GM21526 (cell line): Measurements from ENCODE around the gene CHRNB4.
"Not testable (repeated sequence)": the region's sequence is repeated elsewhere in the genome, so short reads cannot be mapped to it uniquely, and the experiment has no call there.

Experiments
- ATAC-seq: cut with Tn5 transposase; IDR thresholded peaks from one replicate; pipeline ENCODE4 v1.9.1; 2021; ENCODE audit warnings: moderate library complexity; ENCODE audit not compliant: unreplicated experiment, low FRiP score

CHRNB4 gene

GRCh38 chr15:78618064-78618463 lies 22.9 kb downstream of the CHRNB4 start:
- no peak for ATAC-seq

DNA sequence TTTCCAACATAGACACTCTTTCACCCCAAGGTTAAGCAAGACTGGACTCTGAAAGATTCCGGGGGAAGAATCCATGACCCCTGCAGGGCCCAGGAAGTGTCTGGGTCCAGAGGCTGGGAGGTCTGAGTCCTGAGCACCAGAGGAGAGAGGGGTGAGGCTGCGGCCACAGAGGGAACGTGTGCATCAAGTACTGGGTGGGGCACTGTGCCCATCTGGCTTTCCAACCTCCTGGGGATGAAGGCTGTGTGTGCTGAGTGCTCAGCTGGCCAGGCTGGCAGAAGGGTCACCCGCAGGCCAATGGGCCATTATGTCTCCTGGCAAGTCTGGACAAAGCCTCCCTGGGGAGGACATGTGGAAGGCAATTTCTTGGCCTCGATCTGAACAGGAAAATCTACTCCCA lies 23.5 kb downstream of the CHRNB4 start:
- ATAC-seq: no peak

- ATAC-seq: no peak
Measured at GRCh38 chr15:78617076-78617475, 23.9 kb downstream of the CHRNB4 start.

GRCh38 chr15:78616506-78616905 lies 24.5 kb downstream of the CHRNB4 start:
- ATAC-seq: no peak

DNA sequence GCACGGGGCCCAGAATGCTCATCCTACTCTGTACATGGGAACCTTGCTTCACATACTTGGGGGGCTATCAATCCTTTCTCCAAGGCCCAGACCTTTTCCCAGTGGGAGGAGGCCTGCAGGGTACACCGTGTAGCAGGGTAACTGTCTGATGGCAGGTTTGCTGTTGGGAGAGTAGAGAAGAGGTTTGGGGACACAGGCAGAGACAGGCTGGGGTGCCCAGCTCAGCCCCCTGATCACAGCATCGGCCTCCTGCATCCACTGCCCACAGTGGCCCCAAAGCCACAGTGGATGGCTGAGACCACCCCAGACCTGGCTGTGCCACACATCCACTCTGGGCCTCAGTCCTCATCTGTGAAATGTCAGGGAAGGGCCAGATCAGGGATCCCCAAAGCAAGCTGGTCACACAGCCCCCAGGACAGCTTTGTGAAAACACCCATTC lies 25.8 kb downstream of the CHRNB4 start:
- no peak for ATAC-seq

- ATAC-seq: no peak
Measured at GRCh38 chr15:78614021-78614420, 27.0 kb downstream of the CHRNB4 start.

- not testable (repeated sequence) for ATAC-seq
Measured at GRCh38 chr15:78609551-78609950, 31.5 kb downstream of the CHRNB4 start.

DNA sequence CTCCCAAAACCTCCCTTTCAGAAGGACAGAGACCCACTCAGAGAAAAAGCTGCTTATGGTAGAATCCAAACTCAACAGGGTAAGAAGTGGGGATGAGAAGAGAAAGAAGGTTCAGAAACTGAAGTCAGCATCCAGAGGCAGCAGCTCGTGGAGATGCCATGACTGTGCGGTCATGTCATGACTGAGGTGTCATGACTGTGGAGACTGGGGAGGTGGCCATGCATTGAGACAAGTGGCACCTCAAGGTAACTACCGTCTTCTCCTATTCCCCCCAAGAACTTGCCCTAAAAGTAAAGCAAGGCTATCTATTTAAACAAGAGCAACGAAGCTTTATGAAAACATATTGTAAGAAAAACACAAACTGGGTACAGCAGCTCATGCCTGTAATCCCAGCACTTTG lies 35.3 kb downstream of the CHRNB4 start:
- no peak for ATAC-seq

DNA sequence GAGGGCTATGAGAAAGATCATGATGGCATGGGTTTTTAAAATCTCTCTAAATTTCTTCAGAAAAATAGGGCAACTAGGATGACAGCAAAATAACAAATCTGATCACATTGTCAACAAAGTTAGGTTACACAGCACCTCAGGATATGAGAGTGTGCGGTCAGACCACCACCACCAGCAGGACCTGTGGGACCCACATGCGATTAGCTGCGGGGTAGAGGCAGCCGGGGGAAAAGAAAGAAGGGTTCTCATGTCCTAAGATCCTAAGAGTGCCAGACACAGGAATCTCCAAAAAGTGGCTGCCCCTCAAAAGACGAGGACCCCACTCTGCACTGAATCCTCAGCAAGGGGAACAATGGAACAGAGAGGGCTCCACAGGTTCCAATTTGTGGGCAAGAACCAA lies 35.8 kb downstream of the CHRNB4 start:
- no peak for ATAC-seq

DNA sequence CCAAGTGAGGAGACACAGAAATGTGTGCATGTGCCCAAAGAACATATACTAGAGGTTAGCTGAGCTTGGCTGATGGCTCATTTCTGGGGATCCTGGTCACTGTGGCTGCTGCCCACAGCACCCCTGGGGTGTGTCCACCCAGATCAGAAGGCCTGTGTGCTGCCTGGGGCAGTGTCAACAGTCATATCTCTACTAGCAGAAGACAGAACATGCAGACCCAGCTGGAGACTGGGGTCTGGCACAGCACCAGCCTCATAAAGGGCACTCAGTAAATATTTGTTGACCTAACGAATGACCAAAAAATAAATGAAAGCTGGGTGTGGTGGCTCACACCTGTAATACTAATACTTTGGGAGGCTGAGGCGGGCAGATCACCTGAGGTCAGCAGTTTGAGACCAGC lies 36.6 kb downstream of the CHRNB4 start:
- no peak for ATAC-seq

GRCh38 chr15:78603467-78603866 lies 37.5 kb downstream of the CHRNB4 start:
- no peak for ATAC-seq

DNA sequence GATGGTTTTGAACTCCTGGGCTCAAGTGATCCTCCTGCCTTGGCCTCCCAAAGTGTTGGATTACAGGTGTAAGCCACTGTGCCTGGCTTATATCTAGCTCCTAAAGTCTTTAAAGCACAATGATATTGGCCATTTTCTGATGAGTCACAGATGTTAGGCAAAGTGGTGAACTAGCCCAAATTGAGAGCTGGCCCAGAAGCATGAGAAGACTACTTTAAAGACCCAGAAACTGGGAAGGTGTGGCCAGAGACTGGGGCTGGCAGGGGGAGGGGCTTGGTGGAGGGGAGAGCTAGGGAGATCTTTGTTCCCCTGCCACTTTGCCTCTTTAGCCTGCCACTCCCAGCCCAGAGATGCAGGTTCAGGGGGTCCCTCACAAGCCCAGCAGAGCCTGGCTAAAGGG lies 41.8 kb downstream of the CHRNB4 start:
- no peak for ATAC-seq

GRCh38 chr15:78598348-78598747 lies 42.7 kb downstream of the CHRNB4 start:
- ATAC-seq: no peak

- no peak for ATAC-seq
Measured at GRCh38 chr15:78597583-78597982, 43.4 kb downstream of the CHRNB4 start.

DNA sequence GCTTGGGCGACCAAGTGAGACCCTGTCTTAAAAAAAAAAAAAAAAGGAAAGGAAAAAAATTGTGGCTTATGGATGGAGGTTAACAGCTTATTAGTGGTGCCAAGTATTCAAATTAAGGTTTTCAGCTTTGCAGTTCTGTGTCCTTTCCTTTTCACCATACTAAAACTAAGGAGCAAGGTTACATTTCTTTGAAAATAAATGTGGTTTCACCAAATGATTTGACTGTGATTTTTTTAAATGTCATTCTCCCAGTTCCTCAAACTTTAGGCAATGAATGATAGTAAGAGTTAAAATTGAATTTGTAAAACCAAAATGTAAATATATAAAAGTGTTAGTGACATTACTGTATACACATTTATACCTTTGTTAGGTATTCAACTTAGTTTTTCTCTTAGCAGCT lies 66.1 kb downstream of the CHRNB4 start:
- ATAC-seq: no peak
